GM18873 (cell line): Measurements from ENCODE around the gene PGBD1.
A peak's percentile ranks its signal among the peaks of the same experiment; 100 is the strongest.
"Not testable (repeated sequence)": the region's sequence is repeated elsewhere in the genome, so short reads cannot be mapped to it uniquely, and the experiment has no call there.

Experiments
- ATAC-seq: cut with Tn5 transposase; IDR thresholded peaks from one replicate; pipeline ENCODE4 v1.9.1; 2021; ENCODE audit warnings: mild to moderate bottlenecking, moderate library complexity, moderate number of reproducible peaks; ENCODE audit not compliant: unreplicated experiment, low FRiP score

The PGBD1 gene

GRCh38 chr6:28267695-28268059, 13.7 kb upstream of the PGBD1 start:
- no peak for ATAC-seq

GRCh38 chr6:28269492-28269891, 11.9 kb upstream of the PGBD1 start:
- ATAC-seq = no peak

- ATAC-seq = no peak
Observed at GRCh38 chr6:28274888-28275287, 6.5 kb upstream of the PGBD1 start.

- no peak for ATAC-seq
Observed at GRCh38 chr6:28277746-28278145, 3.6 kb upstream of the PGBD1 start.

GRCh38 chr6:28280595-28281287, 631 bp upstream of the PGBD1 start:
- no peak for ATAC-seq

GRCh38 chr6:28282926-28283325, 1.6 kb downstream of the PGBD1 start:
- no peak for ATAC-seq

- ATAC-seq = no peak
Observed at GRCh38 chr6:28291573-28291972, 10.2 kb downstream of the PGBD1 start.

- ATAC-seq = no peak
Observed at GRCh38 chr6:28295326-28295725, 14.0 kb downstream of the PGBD1 start.

- ATAC-seq = no peak
Observed at GRCh38 chr6:28296520-28297060, 15.2 kb downstream of the PGBD1 start.

GRCh38 chr6:28303570-28303969, 22.2 kb downstream of the PGBD1 start:
- peak; percentile 82 for ATAC-seq

- ATAC-seq = not testable (repeated sequence)
Observed at GRCh38 chr6:28306363-28306762, 25.0 kb downstream of the PGBD1 start.

- ATAC-seq = no peak
Observed at GRCh38 chr6:28311139-28311823, 29.9 kb downstream of the PGBD1 start.

GRCh38 chr6:28312939-28313338, 31.6 kb downstream of the PGBD1 start:
- ATAC-seq = no peak

- no peak for ATAC-seq
Observed at GRCh38 chr6:28315628-28316027, 34.3 kb downstream of the PGBD1 start.

- ATAC-seq = not testable (repeated sequence)
Observed at GRCh38 chr6:28317866-28318265, 36.5 kb downstream of the PGBD1 start.

GRCh38 chr6:28322661-28323060, 41.3 kb downstream of the PGBD1 start:
- no peak for ATAC-seq

- ATAC-seq = no peak
Observed at GRCh38 chr6:28323813-28324424, 42.5 kb downstream of the PGBD1 start.

GRCh38 chr6:28326371-28326948, 45.1 kb downstream of the PGBD1 start:
- no peak for ATAC-seq

GRCh38 chr6:28330041-28330440, 48.7 kb downstream of the PGBD1 start:
- no peak for ATAC-seq

GRCh38 chr6:28333047-28333446, 51.7 kb downstream of the PGBD1 start:
- ATAC-seq = no peak

- ATAC-seq = no peak
Observed at GRCh38 chr6:28333599-28334018, 52.2 kb downstream of the PGBD1 start.
